ENCODE results near the gene SLC29A4.
"Not testable (repeated sequence)": the region's sequence is repeated elsewhere in the genome, so short reads cannot be mapped to it uniquely, and the experiment has no call there.

SLC29A4 gene

DNA sequence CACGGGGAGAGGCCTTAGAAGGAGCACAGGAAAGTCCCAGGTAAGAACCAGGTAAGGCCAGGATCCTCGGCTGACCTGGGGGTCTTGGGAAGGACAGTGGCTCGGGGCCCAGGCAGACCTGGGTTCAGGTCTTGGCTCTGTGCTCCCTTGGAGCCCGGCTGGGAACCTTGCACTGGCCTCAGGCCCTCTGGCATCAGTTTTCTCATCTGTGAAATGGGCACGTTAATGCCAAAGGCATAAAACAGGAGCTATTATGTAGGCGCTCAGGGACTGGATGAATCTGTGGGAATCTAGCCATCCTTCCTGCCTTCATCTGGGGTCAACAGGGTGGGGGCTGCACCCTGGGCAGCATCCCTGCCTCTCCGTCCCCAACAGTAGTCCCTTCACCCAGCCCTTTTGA is 8.3 kb upstream of the SLC29A4 start:
- DNase-seq (ENCODE audit: low spot score) (no peak), ATAC-seq (ENCODE audit: low read depth) (no peak)
- no peaks in the 10 kb centered on the region for H3K36me3 ChIP-seq (ENCODE audit: low read depth)
- H3K27ac ChIP-seq (ENCODE audit: poor library complexity, severe bottlenecking) = no peak overlapping the region
- H3K4me1 ChIP-seq (ENCODE audit: insufficient read depth, poor library complexity, severe bottlenecking) = no peaks in the 10 kb centered on the region
- no peaks in the 10 kb centered on the region for H3K9me3 ChIP-seq (ENCODE audit: severe bottlenecking)
- no peak for TF ChIP-seq CTCF (IDR thresholded peaks at IDR 0.05; ENCODE audit: poor library complexity, severe bottlenecking)
- H3K4me3 ChIP-seq (ENCODE audit: severe bottlenecking) = no peak overlapping the region
- no peaks in the 10 kb centered on the region for H3K27me3 ChIP-seq (ENCODE audit: insufficient read depth, poor library complexity, severe bottlenecking)

- DNase-seq (ENCODE audit: low spot score); H3K27me3 ChIP-seq (ENCODE audit: insufficient read depth, poor library complexity, severe bottlenecking); H3K4me3 ChIP-seq (ENCODE audit: severe bottlenecking); H3K9me3 ChIP-seq (ENCODE audit: severe bottlenecking); H3K27ac ChIP-seq (ENCODE audit: poor library complexity, severe bottlenecking); H3K36me3 ChIP-seq (ENCODE audit: low read depth); H3K4me1 ChIP-seq (ENCODE audit: insufficient read depth, poor library complexity, severe bottlenecking): not testable (repeated sequence)
- ATAC-seq (ENCODE audit: low read depth) = peak; percentile 30; the same call in 1 of the 3 replicates
Observed at GRCh38 chr7:5274985-5275431, 7.7 kb upstream of the SLC29A4 start.

- H3K4me1 ChIP-seq (ENCODE audit: insufficient read depth, poor library complexity, severe bottlenecking); H3K27ac ChIP-seq (ENCODE audit: poor library complexity, severe bottlenecking); H3K9me3 ChIP-seq (ENCODE audit: severe bottlenecking); H3K36me3 ChIP-seq (ENCODE audit: low read depth); DNase-seq (ENCODE audit: low spot score); H3K4me3 ChIP-seq (ENCODE audit: severe bottlenecking); H3K27me3 ChIP-seq (ENCODE audit: insufficient read depth, poor library complexity, severe bottlenecking): not testable (repeated sequence)
- ATAC-seq (ENCODE audit: low read depth) = peak; percentile 16; the same call in 1 of the 3 replicates
Observed at GRCh38 chr7:5275510-5275909, 7.2 kb upstream of the SLC29A4 start.

GRCh38 chr7:5276123-5276522 is 6.6 kb upstream of the SLC29A4 start:
- not testable (repeated sequence) for ATAC-seq (ENCODE audit: low read depth); DNase-seq (ENCODE audit: low spot score); H3K9me3 ChIP-seq (ENCODE audit: severe bottlenecking); H3K4me3 ChIP-seq (ENCODE audit: severe bottlenecking); H3K4me1 ChIP-seq (ENCODE audit: insufficient read depth, poor library complexity, severe bottlenecking); H3K36me3 ChIP-seq (ENCODE audit: low read depth); H3K27me3 ChIP-seq (ENCODE audit: insufficient read depth, poor library complexity, severe bottlenecking); H3K27ac ChIP-seq (ENCODE audit: poor library complexity, severe bottlenecking)

- H3K9me3 ChIP-seq (ENCODE audit: severe bottlenecking) = no peaks in the 10 kb centered on the region
- no peak overlapping the region for H3K4me3 ChIP-seq (ENCODE audit: severe bottlenecking)
- TF ChIP-seq CTCF (IDR thresholded peaks at IDR 0.05; ENCODE audit: poor library complexity, severe bottlenecking) = no peak
- H3K27me3 ChIP-seq (ENCODE audit: insufficient read depth, poor library complexity, severe bottlenecking) = no peaks in the 10 kb centered on the region
- DNase-seq (ENCODE audit: low spot score) (no peak), ATAC-seq (ENCODE audit: low read depth) (no peak)
- H3K36me3 ChIP-seq (ENCODE audit: low read depth) = no peaks in the 10 kb centered on the region
- H3K27ac ChIP-seq (ENCODE audit: poor library complexity, severe bottlenecking) = no peak overlapping the region
- no peaks in the 10 kb centered on the region for H3K4me1 ChIP-seq (ENCODE audit: insufficient read depth, poor library complexity, severe bottlenecking)
Observed at GRCh38 chr7:5276611-5277010, 6.1 kb upstream of the SLC29A4 start.

- H3K36me3 ChIP-seq (ENCODE audit: low read depth) = no peaks in the 10 kb centered on the region
- no peaks in the 10 kb centered on the region for H3K4me1 ChIP-seq (ENCODE audit: insufficient read depth, poor library complexity, severe bottlenecking)
- H3K27me3 ChIP-seq (ENCODE audit: insufficient read depth, poor library complexity, severe bottlenecking) = no peaks in the 10 kb centered on the region
- no peak for DNase-seq (ENCODE audit: low spot score)
- ATAC-seq (ENCODE audit: low read depth) = no peak
- no peak overlapping the region for H3K4me3 ChIP-seq (ENCODE audit: severe bottlenecking)
- no peak overlapping the region for H3K27ac ChIP-seq (ENCODE audit: poor library complexity, severe bottlenecking)
- TF ChIP-seq CTCF (IDR thresholded peaks at IDR 0.05; ENCODE audit: poor library complexity, severe bottlenecking) = no peak
- H3K9me3 ChIP-seq (ENCODE audit: severe bottlenecking) = no peaks in the 10 kb centered on the region
Observed at GRCh38 chr7:5278766-5279165, 4.0 kb upstream of the SLC29A4 start.

Measured in RWPE2 (cell line).